Superior temporal gyrus (tissue), 1 donor: ENCODE data around the gene MAPRE2.
A peak's percentile ranks its signal among the peaks of the same experiment; 100 is the strongest.

ENCODE experiments used
- DNase-seq: peaks from one replicate; pipeline ENCODE4 v3.0.0-alpha.2; 2016; ENCODE audit errors: extremely low spot score

The MAPRE2 gene

GRCh38 chr18:35179906-35180305 is 138.7 kb downstream of the MAPRE2 start:
- no peak for DNase-seq

DNA sequence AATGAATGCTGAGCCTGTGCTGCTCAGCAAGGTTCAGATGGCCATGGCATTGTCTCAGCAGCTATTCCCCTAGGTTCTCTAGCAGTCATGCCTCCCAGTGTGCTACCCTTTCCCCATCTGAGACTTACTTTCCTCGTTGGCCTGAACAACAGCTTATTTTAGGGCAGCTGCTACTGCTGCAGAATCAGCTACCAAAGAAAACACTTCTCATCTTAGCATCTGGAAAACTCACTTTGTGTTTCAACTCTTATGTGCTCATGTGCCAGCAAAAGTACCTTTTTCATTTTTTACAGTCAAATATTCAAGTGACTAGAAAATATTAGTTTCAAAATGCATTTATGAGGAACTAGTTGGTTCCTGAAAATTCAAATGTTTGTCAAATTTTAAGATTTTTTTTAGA is 139.2 kb downstream of the MAPRE2 start:
- no peak for DNase-seq

DNA sequence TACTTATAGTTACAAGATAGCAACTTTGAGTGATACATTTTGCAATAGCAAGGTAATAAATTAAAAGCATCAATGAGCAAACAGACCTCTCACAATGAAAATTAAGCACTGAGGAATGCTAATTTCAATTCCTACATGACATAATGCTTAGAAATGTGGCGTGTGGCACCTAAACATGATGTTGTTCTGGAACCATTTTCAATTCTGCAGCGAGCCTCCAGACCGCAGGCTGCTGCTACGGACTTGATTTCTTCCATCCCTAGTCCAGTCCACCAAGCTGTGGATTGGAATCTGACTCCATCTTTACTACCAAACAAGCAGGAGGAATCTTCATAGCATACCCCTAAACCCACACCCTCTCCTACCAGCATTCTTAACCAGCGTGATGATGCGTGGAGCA is 140.9 kb downstream of the MAPRE2 start:
- no peak for DNase-seq

- peak; percentile 6 for DNase-seq
Observed at GRCh38 chr18:35183886-35184285, 142.7 kb downstream of the MAPRE2 start.

DNA sequence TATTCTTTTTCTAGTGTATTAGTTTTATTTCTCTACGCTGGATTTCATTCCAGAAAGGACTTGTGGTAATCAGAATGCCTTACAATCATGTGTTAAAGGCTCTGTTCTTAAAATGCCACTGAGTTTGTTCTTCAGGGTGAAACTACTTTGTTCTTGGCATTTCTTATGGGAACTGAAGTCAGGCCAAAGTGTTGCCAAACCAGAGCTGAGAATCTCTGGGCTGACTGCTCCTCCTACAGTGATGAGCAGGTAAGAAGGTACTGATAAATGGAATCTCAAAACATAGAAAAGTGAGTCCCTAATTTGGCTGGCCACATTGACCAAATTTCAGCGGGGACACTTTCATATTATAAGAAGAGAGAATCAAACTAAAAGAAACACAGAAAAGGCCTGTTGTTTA is 144.6 kb downstream of the MAPRE2 start:
- no peak for DNase-seq

DNA sequence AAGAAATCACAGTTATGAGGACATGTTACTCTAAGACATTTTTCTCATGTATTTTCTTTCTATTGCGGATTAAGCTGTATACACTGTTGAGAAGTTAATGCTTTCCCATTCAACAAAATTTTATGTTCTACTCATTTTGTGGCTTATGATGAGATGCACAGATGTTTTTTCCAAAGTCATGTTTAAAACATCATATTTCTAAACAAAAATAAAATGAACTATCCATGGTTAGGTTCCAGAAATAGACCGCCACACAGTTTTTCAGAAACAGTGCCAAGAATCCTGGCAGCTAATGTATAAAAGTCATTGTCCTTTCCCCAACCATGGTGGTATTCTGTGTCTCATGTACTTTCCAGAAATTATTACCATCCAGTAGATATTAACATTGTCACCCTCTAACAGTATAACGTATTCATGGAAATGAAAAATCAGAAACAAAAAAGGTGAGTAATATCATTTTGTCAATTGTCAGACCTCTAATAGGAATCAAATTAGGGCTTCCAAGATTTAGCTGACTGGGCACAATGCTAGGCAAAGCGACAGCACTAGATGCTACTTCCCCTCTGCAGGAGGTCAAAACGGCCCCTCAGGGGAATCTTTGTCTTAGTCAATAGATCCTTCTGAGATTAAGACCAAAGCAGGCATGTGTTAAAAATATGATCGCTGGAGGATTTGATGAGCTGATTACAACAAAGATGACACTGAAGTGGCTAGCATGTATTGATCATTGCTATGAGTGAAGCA is 145.2 kb downstream of the MAPRE2 start:
- DNase-seq: peak; percentile 62

DNA sequence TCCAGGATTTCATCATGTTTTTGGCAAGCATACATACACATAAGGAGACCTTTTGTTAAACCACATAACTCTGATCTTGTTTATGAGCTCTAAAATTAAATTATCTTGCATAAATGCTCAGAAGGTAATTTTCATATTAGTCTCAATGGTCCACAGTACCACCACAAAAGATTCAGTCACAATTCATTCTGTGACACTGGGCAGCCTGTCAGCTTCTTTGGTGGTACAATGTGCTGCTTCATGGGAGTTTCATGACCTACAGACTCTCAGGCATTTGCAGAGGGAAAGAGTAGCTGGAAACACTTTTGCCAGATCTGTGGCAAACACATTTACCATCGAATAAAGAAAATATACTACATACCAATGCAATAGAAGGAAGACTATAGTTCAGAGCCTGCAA is 148.3 kb downstream of the MAPRE2 start:
- peak; percentile 93 for DNase-seq

GRCh38 chr18:35190948-35191697 is 149.9 kb downstream of the MAPRE2 start:
- DNase-seq: peak; percentile 35

DNA sequence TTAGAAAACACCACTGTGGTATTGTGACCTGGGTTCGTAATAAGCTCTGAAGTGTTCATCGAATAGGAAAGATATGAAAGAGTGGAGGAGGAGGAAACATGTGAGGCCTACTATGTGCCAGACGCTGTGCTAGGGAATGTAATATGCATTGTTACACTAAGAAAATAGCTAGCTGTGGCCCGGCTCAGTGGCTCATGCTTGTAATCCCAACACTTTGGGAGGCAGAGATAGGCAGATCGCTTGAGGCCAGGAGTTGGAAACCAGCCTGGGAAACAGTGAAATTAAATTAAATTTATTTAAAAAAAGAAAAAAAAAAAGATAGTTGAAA is 150.4 kb downstream of the MAPRE2 start:
- DNase-seq: no peak

DNA sequence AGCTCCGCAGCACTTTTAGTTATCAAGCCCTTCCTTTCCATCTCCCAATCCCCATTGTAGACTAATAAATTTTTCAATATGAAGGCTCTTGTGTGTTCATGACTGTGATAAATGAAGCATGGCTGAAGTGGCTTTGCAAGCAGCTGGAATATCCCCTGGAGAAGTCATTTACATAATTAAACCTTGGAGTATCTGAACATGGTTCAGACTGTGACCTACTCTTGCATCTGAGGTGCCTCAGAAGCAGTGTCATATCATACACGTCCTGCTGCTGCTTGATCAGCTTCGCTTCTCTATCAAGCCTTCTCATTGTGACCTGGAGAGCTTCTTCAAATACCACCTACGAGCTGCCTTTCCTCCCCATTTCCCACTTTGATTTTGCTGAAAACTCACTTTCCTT is 151.2 kb downstream of the MAPRE2 start:
- no peak for DNase-seq
